ENCODE results near the gene AIP. TPM values are rescaled to one million over a fixed set of nuclear protein-coding genes. Genes with fewer than 3 reads are reported as not detected.

Gene AIP
- total RNA-seq, 8 experiments from 2014 or later, result 48.1 to 72.2 (median 59.5) TPM

- Histone ChIP-seq H3K4me1 (replicated peaks in 1 of 2) (peaks cover 7 to 19% of the 10 kb centered on the region in 2 donors), H3K27ac (peak overlapping the region in 1 of 2 donors; percentile 19), H3K4me3 (no peak overlapping the region)
- 0 to 86% (median 80%) methylated on average over 1 to 2 of the region's 5 CpGs; no CpG with 5 or more reads in 7 of the 10 experiments for WGBS, 10 experiments
- peak in 5 of 8 experiments; percentile 77 to 88 (median 81) for ATAC-seq (replicated peaks in 6 of 8)
- in situ Hi-C loops (cut with MboI; ENCODE audit: low pct_unique_long_range_greater_than_20kb in 2 of 9, low sequenced_read_pairs in 9 of 9, unreplicated experiment in 9 of 9), result no loop called here
Observed at GRCh38 chr11:67525275-67525976, 42.6 kb downstream of the AIP start.

GRCh38 chr11:67528376-67528775 lies 45.5 kb downstream of the AIP start:
- ATAC-seq (replicated peaks in 6 of 8), result no peak
- WGBS, 10 experiments, result 50 to 100% (median 73%) methylated on average over 1 to 4 of the region's 4 CpGs
- Histone ChIP-seq H3K27ac (no peak overlapping the region), H3K4me1 (replicated peaks in 1 of 2) (peaks cover 7 to 19% of the 10 kb centered on the region in 2 donors), H3K4me3 (no peak overlapping the region)
- in situ Hi-C loops (cut with MboI; ENCODE audit: low pct_unique_long_range_greater_than_20kb in 2 of 9, low sequenced_read_pairs in 9 of 9, unreplicated experiment in 9 of 9), result no loop called here

GRCh38 chr11:67530282-67530592 lies 47.4 kb downstream of the AIP start:
- peak in 1 of 8 experiments; percentile 25 for ATAC-seq (replicated peaks in 6 of 8)
- in situ Hi-C loops (cut with MboI; ENCODE audit: low pct_unique_long_range_greater_than_20kb in 2 of 9, low sequenced_read_pairs in 9 of 9, unreplicated experiment in 9 of 9), result no loop called here
- no peak overlapping the region for H3K4me3 ChIP-seq
- WGBS, 10 experiments, result 60 to 100% methylated on average over 1 to 2 of the region's 5 CpGs; no CpG with 5 or more reads in 8 of the 10 experiments
- peaks cover 5 to 6% of the 10 kb centered on the region in 2 donors for H3K4me1 ChIP-seq (replicated peaks in 1 of 2)
- H3K27ac ChIP-seq, result no peak overlapping the region

- 17 to 100% (median 75%) methylated on average over 1 to 2 of the region's 2 CpGs; no CpG with 5 or more reads in 1 of the 10 experiments for WGBS, 10 experiments
- Histone ChIP-seq H3K4me1 (replicated peaks in 1 of 2) (no peaks in the 10 kb centered on the region), H3K4me3 (no peak overlapping the region), H3K27ac (no peak overlapping the region)
- ATAC-seq (replicated peaks in 6 of 8), result no peak
- in situ Hi-C loops (cut with MboI; ENCODE audit: low pct_unique_long_range_greater_than_20kb in 2 of 9, low sequenced_read_pairs in 9 of 9, unreplicated experiment in 9 of 9), result no loop called here
Observed at GRCh38 chr11:67532889-67533288, 50.1 kb downstream of the AIP start.

- WGBS, 10 experiments, result 0 to 20% (median 11%) methylated on average over 3 to 4 of the region's 4 CpGs
- Histone ChIP-seq H3K27ac (no peak overlapping the region), H3K4me3 (no peak overlapping the region), H3K4me1 (replicated peaks in 1 of 2) (no peaks in the 10 kb centered on the region)
- in situ Hi-C loops (cut with MboI; ENCODE audit: low pct_unique_long_range_greater_than_20kb in 2 of 9, low sequenced_read_pairs in 9 of 9, unreplicated experiment in 9 of 9), result no loop called here
- ATAC-seq (replicated peaks in 6 of 8), result no peak
Observed at GRCh38 chr11:67534070-67534679, 51.3 kb downstream of the AIP start.

GRCh38 chr11:67535561-67535960 lies 52.7 kb downstream of the AIP start:
- Histone ChIP-seq H3K4me1 (replicated peaks in 1 of 2) (no peaks in the 10 kb centered on the region), H3K27ac (no peak overlapping the region), H3K4me3 (no peak overlapping the region)
- no peak for ATAC-seq (replicated peaks in 6 of 8)
- in situ Hi-C loops (cut with MboI; ENCODE audit: low pct_unique_long_range_greater_than_20kb in 2 of 9, low sequenced_read_pairs in 9 of 9, unreplicated experiment in 9 of 9), result no loop called here
- WGBS, 10 experiments, result 13 to 62% (median 29%) methylated on average over 1 of the region's 1 CpG; no CpG with 5 or more reads in 5 of the 10 experiments

- H3K27ac ChIP-seq, result no peak overlapping the region
- ATAC-seq (replicated peaks in 6 of 8), result no peak
- 36 to 90% (median 68%) methylated on average over 1 to 6 of the region's 6 CpGs; no CpG with 5 or more reads in 1 of the 10 experiments for WGBS, 10 experiments
- no peaks in the 10 kb centered on the region for H3K4me1 ChIP-seq (replicated peaks in 1 of 2)
- no peak overlapping the region for H3K4me3 ChIP-seq
- in situ Hi-C loops (cut with MboI; ENCODE audit: low pct_unique_long_range_greater_than_20kb in 2 of 9, low sequenced_read_pairs in 9 of 9, unreplicated experiment in 9 of 9), result no loop called here
Observed at GRCh38 chr11:67538306-67538705, 55.5 kb downstream of the AIP start.

- Histone ChIP-seq H3K4me3 (no peak overlapping the region), H3K4me1 (replicated peaks in 1 of 2) (no peaks in the 10 kb centered on the region), H3K27ac (no peak overlapping the region)
- no peak for ATAC-seq (replicated peaks in 6 of 8)
- 52 to 87% (median 80%) methylated on average over 1 to 6 of the region's 10 CpGs; no CpG with 5 or more reads in 4 of the 10 experiments for WGBS, 10 experiments
- in situ Hi-C loops (cut with MboI; ENCODE audit: low pct_unique_long_range_greater_than_20kb in 2 of 9, low sequenced_read_pairs in 9 of 9, unreplicated experiment in 9 of 9), result no loop called here
Observed at GRCh38 chr11:67538823-67539505, 56.1 kb downstream of the AIP start.

- peak in 3 of 8 experiments; percentile 75 to 94 (median 81) for ATAC-seq (replicated peaks in 6 of 8)
- no peaks in the 10 kb centered on the region for H3K4me1 ChIP-seq (replicated peaks in 1 of 2)
- H3K27ac ChIP-seq, result no peak overlapping the region
- no peak overlapping the region for H3K4me3 ChIP-seq
- in situ Hi-C loops (cut with MboI; ENCODE audit: low pct_unique_long_range_greater_than_20kb in 2 of 9, low sequenced_read_pairs in 9 of 9, unreplicated experiment in 9 of 9), result no loop called here
- WGBS, 10 experiments, result 37 to 100% (median 83%) methylated on average over 1 to 4 of the region's 4 CpGs; no CpG with 5 or more reads in 5 of the 10 experiments
Observed at GRCh38 chr11:67539550-67539949, 56.7 kb downstream of the AIP start.

Other genes starting within 250 kb of the AIP start
- 10 to 100 TPM; 13.8 to 40.5 (median 32.6) TPM for gene GRK2, start 216.6 kb upstream of the AIP start, total RNA-seq
- 10 to 100 TPM; 14.5 to 43.1 (median 32.9) TPM for gene ANKRD13D, start 193.7 kb upstream of the AIP start, total RNA-seq
- gene SSH3, start 179.5 kb upstream of the AIP start, total RNA-seq, result 10 to 100 TPM in 2 of 8 experiments, 1 to 10 TPM in 3, under 1 TPM in 3; 0.54 to 26.8 (median 1.5) TPM
- gene POLD4, start 129.5 kb upstream of the AIP start, total RNA-seq, result 100 to 1,000 TPM in 1 of 8 experiments, 10 to 100 TPM in 5, 1 to 10 TPM in 2; 5.6 to 167 (median 24.4) TPM
- gene CLCF1, start 109.4 kb upstream of the AIP start, total RNA-seq, result 1 to 10 TPM in 5 of 8 experiments, under 1 TPM in 3; 0.81 to 6.1 (median 1.7) TPM
- 10 to 100 TPM in 7 of 8 experiments, 1 to 10 TPM in 1; 4.0 to 25.5 (median 16.2) TPM for gene RAD9A, start 91.0 kb upstream of the AIP start, total RNA-seq
- gene PPP1CA, start 81.2 kb upstream of the AIP start, total RNA-seq, result 100 to 1,000 TPM in 4 of 8 experiments, 10 to 100 TPM in 4; 60.9 to 162 (median 104) TPM
- 1 to 10 TPM in 1 of 8 experiments, under 1 TPM in 7; 0.15 to 2.2 (median 0.64) TPM for gene TBC1D10C, start 78.9 kb upstream of the AIP start, total RNA-seq
- gene CARNS1, start 67.3 kb upstream of the AIP start, total RNA-seq, result 1 to 10 TPM in 3 of 8 experiments, under 1 TPM in 5; 0.16 to 2.1 (median 0.67) TPM
- 10 to 100 TPM; 21.8 to 48.3 (median 30.6) TPM for gene RPS6KB2, start 54.5 kb upstream of the AIP start, total RNA-seq
- under 1 TPM in 2 of 8 experiments, not detected in 6; 0.17 to 0.22 TPM for gene PTPRCAP, start 45.3 kb upstream of the AIP start, total RNA-seq
- 10 to 100 TPM; 23.3 to 93.7 (median 37.5) TPM for gene CORO1B, start 39.5 kb upstream of the AIP start, total RNA-seq
- under 1 TPM in 5 of 8 experiments, not detected in 3; 0.11 to 0.90 (median 0.31) TPM for gene GPR152, start 30.3 kb upstream of the AIP start, total RNA-seq
- under 1 TPM in 7 of 8 experiments, not detected in 1; 0.16 to 0.62 (median 0.20) TPM for gene CABP4, start 27.7 kb upstream of the AIP start, total RNA-seq
- 10 to 100 TPM in 7 of 8 experiments, 1 to 10 TPM in 1; 9.9 to 30.6 (median 17.2) TPM for gene TMEM134, start 13.8 kb upstream of the AIP start, total RNA-seq
- 10 to 100 TPM; 21.4 to 64.4 (median 35.9) TPM for gene PITPNM1, start 22.3 kb downstream of the AIP start, total RNA-seq
- 10 to 100 TPM; 13.8 to 39.3 (median 19.8) TPM for gene CDK2AP2, start 25.1 kb downstream of the AIP start, total RNA-seq
- gene CABP2, start 40.4 kb downstream of the AIP start, total RNA-seq, result under 1 TPM in 1 of 8 experiments, not detected in 7; 0.71 TPM
- gene GSTP1, start 100.8 kb downstream of the AIP start, total RNA-seq, result 1,000 to 10,000 TPM in 2 of 8 experiments, 100 to 1,000 TPM in 6; 462 to 1,848 (median 788) TPM
- gene NDUFV1, start 123.9 kb downstream of the AIP start, total RNA-seq, result 100 to 1,000 TPM; 135 to 267 (median 157) TPM
- 10 to 100 TPM in 1 of 8 experiments, 1 to 10 TPM in 7; 3.3 to 13.3 (median 5.1) TPM for gene NUDT8, start 146.9 kb downstream of the AIP start, total RNA-seq
- gene TBX10, start 156.7 kb downstream of the AIP start, total RNA-seq, result under 1 TPM in 5 of 8 experiments, not detected in 3; 0.22 to 0.71 (median 0.37) TPM
- gene ACY3, start 167.7 kb downstream of the AIP start, total RNA-seq, result not detected
- gene ALDH3B2, start 191.6 kb downstream of the AIP start, total RNA-seq, result under 1 TPM in 4 of 8 experiments, not detected in 4; 0.08 to 0.57 (median 0.15) TPM